GM18868 (cell line): ENCODE measurements around the gene DDOST.
"Not testable (repeated sequence)": the region's sequence is repeated elsewhere in the genome, so short reads cannot be mapped to it uniquely, and the experiment has no call there.

Experiments used
- ATAC-seq: cut with Tn5 transposase; IDR thresholded peaks from one replicate; pipeline ENCODE4 v1.9.1; 2021; ENCODE audit warnings: mild to moderate bottlenecking, moderate library complexity; ENCODE audit not compliant: unreplicated experiment

DDOST gene

DNA sequence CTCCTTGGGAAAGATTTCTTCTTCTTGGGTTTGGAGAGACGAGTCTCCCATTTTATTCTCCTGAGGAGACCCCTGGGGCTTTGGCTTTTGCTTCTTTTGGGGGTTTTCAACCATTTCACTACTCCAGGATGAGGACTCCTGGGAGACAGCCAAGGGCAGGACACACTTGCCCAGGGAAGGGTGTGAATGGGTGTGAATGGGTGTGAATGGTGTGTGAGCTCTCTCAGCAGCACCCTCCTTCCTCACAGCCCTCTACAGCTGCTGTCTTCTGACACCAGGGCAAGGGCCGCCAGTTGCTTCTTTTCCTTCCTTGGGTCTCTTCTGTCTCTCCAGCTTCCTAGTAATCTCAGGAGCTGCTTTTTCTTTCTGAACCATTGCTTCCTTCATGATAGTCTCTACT is 32.5 kb upstream of the DDOST start:
- ATAC-seq, result no peak

DNA sequence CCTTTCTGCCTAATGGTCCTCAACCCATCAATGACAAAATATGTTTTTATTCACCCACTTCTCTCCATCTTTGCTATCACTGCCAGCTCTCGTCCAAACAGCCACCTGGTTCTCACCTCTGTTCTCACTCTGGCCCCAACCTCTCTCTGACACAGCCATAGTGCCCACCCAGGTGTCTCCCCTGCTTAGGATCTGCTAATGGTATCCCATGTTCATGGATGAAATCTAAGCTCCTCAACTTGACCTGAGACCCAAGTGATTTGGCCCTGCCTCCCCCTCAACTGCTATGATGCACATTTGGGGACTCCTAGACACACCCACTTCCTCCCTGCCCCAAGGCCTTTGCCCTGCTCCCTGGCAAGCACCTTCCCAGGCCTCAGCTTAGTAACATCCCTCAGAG is 30.7 kb upstream of the DDOST start:
- no peak for ATAC-seq

- ATAC-seq, result no peak
These were observed 28.5 kb upstream of the DDOST start for GRCh38 chr1:20689645-20690056.

- no peak for ATAC-seq
These were observed 25.9 kb upstream of the DDOST start for GRCh38 chr1:20686883-20687725.

DNA sequence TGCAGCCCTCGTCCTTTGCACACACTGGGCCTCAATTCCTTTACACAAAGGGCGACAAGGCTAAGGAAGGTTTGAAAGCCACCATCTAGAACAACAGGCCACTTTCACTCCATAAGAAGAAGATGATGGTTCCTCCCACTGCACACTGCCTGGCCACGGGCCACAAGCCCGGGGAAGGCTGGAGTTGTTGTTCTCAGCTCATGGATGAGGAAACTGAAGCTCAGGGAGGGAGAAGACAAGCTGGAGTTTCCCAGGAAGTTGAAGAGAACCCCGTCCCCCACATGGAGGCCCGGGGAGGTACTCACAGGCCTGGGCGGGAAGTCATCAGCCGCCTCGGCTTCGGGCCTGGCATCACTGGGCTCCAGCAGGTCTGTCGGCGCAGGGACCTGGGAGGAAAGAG is 24.6 kb upstream of the DDOST start:
- ATAC-seq, result no peak

DNA sequence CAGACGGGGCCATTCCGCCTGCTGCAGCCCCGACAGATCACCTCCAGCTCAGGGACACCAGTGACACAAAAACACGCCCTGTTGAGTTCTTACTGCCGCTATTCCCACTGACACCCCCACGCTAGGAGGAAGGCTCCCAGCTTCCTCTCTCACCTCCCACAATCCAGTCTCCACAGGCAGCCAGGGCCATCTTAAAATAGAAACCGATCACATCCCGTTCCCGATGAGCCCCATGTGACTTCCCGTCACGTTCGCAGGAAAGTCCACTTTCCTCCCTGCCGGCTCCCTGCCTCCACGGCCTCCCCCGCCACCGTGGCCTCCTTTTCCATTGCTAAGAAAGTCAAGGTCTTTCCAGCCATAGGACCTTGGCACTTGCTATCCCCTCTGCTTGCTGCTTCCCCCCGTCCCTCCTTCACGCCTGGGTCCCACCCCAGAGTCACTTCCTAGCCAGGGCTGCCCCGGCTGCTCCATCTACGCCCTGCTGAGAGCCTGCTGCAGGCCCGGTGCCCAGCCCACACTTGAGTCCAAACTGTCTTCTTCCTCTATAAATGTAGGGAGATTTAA is 24.0 kb upstream of the DDOST start:
- ATAC-seq, result no peak

GRCh38 chr1:20684651-20685050 is 23.5 kb upstream of the DDOST start:
- ATAC-seq, result no peak

GRCh38 chr1:20684050-20684620 is 23.0 kb upstream of the DDOST start:
- no peak for ATAC-seq

GRCh38 chr1:20683614-20684013 is 22.4 kb upstream of the DDOST start:
- ATAC-seq, result no peak

GRCh38 chr1:20682571-20683236 is 21.5 kb upstream of the DDOST start:
- ATAC-seq, result no peak

GRCh38 chr1:20681999-20682398 is 20.8 kb upstream of the DDOST start:
- ATAC-seq, result no peak

- no peak for ATAC-seq
These were observed 19.1 kb upstream of the DDOST start for GRCh38 chr1:20680269-20680668.

DNA sequence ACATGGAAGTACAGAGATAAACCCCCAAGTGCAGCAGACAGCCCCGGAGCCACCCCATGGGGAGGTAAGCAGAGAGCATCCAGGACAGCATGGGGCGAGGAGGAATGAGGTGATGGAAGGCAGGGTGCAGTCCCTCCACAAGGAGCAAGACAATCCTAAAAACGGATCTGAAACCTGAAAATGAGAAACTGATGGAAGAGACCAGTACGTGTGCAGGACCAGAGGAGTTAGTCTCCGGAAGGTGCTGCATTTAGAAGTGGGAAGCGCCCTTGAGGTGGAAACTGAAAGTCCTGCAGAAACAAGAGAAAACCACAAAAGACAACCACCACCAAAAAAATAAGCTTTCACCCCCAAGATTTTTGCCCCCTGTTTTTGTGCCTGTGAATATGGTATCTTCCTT is 17.4 kb upstream of the DDOST start:
- no peak for ATAC-seq

DNA sequence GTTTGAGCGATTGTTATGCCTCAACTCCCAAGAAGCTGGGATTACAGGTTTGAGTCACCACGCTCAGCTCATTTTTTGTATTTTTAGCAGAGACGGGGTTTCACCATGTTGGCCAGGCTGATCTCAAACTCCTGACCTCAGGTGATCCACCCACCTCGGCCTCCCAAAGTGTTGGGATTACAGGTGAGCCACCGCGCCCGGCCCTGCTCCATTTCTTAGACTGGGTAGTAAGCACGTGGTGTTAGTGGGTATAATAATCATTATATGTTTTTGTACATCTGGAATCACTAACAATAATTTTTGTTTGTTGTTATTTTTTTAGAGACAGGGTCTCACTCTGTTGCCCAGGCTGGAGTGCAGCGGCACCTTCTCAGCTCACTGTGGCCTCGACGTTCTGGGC is 12.5 kb upstream of the DDOST start:
- ATAC-seq, result not testable (repeated sequence)

- ATAC-seq, result no peak
These were observed 11.1 kb upstream of the DDOST start for GRCh38 chr1:20672265-20672632.

DNA sequence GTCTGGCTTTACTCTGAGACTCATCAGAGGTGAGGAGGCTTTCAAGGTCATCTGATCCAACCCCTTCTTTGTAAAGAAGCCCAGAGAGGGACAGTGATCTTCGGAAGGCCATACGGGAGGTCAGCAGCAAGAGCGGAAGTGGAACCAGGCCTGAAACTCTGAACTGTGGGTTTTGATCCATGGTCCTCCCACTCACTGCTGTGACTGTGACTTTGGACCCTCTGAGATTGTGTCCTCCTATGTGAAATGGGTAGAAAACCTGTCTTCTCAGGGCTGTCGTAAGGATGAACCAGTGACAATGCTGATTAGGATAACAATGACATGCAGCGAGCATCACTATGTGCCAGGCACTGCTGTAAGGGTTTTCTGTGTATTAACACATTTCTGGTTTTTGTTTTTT is 9.8 kb upstream of the DDOST start:
- no peak for ATAC-seq

DNA sequence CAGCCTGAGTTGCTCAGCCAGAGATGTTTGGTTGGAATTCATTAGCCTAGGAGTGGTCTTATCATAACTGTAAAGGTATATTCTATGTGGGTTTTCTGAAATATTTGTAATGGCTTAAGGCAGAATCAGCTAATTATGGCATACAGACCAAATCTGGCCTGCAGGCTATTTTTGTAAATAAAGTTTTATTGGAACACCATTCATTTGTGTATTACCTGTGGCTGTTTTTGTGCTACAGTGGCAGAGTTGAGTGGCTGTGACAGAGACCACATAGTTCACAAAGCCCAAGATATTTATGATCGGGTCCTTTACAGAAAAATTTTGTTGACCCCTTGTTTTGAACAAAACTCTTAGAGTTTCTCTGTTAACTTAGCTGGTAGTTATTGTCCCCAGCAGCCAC is 7.4 kb upstream of the DDOST start:
- ATAC-seq, result no peak

GRCh38 chr1:20666804-20667203 is 5.6 kb upstream of the DDOST start:
- no peak for ATAC-seq

- no peak for ATAC-seq
These were observed 5.0 kb upstream of the DDOST start for GRCh38 chr1:20666146-20666545.

DNA sequence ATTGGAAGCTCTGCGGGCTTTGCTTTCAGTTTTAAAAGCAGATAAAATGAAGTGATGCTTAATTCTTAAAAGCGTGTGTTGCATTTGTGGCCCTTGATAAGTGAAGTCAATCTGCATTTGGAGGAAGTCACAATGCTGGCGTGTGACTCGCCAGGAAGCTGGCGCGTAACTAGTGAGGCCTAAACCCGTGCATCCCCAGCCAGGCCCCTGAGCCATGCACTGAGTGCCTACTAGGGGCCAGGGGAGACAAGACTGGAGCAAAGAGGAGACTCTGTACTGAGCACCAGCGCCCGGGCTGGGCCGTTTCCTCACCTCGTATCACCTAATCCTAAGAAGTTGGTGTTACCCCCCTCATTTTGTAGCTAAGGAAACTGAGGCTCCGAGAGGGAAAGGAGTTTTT is 4.6 kb upstream of the DDOST start:
- no peak for ATAC-seq

DNA sequence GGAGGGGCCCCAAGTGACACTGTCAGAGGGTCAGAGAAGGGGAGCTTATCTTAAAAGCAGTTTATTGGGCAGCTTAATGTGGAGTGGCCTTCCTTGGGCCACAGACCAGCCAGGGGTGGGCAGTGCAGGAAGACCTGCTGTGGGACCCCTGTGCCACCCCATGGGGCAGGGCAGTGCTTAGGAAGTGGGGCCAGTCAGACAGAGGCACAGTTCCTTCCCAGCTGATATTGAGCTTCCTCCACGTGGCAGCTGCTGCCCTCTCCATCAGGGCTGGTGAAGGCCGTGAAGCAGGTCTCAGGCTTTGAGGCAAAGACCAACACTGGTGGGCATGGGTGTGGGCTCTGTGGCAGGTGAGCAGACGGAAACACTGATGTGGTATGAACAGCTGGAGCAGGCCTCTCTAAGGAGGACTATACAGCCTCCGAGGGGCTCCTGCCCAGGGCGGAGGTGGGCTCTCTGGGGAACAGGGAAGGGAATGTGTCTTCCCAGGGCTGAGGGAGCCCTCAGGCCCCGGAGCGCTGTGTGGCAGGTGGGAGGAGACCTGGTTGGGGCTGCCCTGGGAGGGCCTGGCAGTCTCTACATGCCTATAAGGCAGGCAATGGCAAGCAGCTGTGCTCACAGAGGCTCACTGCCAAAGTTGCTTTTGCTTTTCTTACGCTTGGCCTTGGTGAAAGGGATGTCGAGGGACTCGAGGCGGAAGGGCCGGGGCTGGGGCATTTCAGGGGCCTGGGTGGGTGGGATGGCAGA is 3.0 kb upstream of the DDOST start:
- ATAC-seq, result no peak
